Measurements from ENCODE around the gene LEFTY1. TPM values are rescaled to one million over a fixed set of nuclear protein-coding genes. Genes with fewer than 3 reads are reported as not detected.
A peak's percentile ranks its signal among the peaks of the same experiment; 100 is the strongest.

LEFTY1 gene
- total RNA-seq, 1 donor from 2014 or later = not detected

GRCh38 chr1:225852413-225853124 lies 36.4 kb downstream of the LEFTY1 start:
- Histone ChIP-seq H3K9me3 (no peaks in the 10 kb centered on the region), H3K27me3 (ENCODE audit: low read depth) (no peaks in the 10 kb centered on the region), H3K36me3 (peaks cover 95% of the 10 kb centered on the region), H3K4me1 (peaks cover 36% of the 10 kb centered on the region), H3K4me3 (no peak overlapping the region), H3K27ac (no peak overlapping the region)
- TF ChIP-seq, protein P1, sequence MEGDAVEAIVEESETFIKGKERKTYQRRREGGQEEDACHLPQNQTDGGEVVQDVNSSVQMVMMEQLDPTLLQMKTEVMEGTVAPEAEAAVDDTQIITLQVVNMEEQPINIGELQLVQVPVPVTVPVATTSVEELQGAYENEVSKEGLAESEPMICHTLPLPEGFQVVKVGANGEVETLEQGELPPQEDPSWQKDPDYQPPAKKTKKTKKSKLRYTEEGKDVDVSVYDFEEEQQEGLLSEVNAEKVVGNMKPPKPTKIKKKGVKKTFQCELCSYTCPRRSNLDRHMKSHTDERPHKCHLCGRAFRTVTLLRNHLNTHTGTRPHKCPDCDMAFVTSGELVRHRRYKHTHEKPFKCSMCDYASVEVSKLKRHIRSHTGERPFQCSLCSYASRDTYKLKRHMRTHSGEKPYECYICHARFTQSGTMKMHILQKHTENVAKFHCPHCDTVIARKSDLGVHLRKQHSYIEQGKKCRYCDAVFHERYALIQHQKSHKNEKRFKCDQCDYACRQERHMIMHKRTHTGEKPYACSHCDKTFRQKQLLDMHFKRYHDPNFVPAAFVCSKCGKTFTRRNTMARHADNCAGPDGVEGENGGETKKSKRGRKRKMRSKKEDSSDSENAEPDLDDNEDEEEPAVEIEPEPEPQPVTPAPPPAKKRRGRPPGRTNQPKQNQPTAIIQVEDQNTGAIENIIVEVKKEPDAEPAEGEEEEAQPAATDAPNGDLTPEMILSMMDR (IDR thresholded peaks at IDR 0.05) = no peak
- intact Hi-C loops (cut with DNase I) = no loop called here
- ATAC-seq = no peak
- no peak for DNase-seq

DNA sequence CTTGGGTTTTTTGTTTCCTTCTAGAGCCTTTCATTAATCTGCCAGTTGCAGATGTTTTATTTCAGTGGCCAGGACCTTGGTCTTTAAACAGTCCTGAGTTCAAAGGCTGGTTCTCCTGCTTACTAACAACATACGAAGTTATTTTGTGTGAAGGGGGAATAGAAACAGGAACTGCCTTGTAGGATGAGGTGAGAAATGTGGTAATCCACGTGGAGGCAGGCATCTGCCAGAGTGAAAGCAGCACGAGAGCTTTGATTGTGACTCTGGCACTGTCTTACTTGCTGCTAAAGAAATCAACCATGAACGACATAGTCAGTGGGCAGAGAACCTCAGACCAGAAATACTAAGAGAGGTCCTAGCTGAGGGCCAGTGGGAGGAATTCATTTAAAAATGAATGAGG lies 37.1 kb downstream of the LEFTY1 start:
- peaks cover 97% of the 10 kb centered on the region for H3K36me3 ChIP-seq
- TF ChIP-seq, protein P1 (IDR thresholded peaks at IDR 0.05) = no peak
- H3K4me3 ChIP-seq = no peak overlapping the region
- peaks cover 36% of the 10 kb centered on the region for H3K4me1 ChIP-seq
- no peak overlapping the region for H3K27ac ChIP-seq
- DNase-seq (no peak), ATAC-seq (peak; percentile 4 to 26)
- intact Hi-C loops (cut with DNase I) = no loop called here
- H3K27me3 ChIP-seq (ENCODE audit: low read depth) = no peaks in the 10 kb centered on the region
- no peaks in the 10 kb centered on the region for H3K9me3 ChIP-seq

- TF ChIP-seq, protein P1 (IDR thresholded peaks at IDR 0.05) = no peak
- Histone ChIP-seq H3K4me3 (no peak overlapping the region), H3K9me3 (no peaks in the 10 kb centered on the region), H3K36me3 (peaks cover 99% of the 10 kb centered on the region), H3K27me3 (ENCODE audit: low read depth) (no peaks in the 10 kb centered on the region), H3K4me1 (peaks cover 26% of the 10 kb centered on the region), H3K27ac (no peak overlapping the region)
- DNase-seq (no peak), ATAC-seq (no peak)
- intact Hi-C loops (cut with DNase I) = no loop called here
Measured at GRCh38 chr1:225850370-225850769, 38.6 kb downstream of the LEFTY1 start.

DNA sequence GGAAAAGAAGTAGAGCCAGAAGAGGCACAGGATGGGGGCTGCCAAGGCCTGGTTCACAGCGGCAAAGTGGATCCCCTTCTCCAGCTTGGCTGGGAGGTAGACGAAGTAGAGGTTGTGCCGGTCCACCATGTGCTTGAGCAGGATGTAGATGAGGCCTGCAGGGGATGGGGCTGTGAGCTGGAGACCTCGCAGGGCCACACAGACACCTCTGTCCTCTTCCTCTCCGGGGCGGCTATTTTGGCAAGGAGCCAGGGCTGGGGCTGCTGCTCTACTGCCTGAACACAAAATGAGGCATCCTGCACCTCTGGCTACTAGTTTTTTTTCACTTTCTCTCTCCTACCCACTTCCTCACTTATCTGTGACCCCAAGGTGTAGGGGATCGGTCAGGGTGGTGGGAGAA lies 39.0 kb downstream of the LEFTY1 start:
- ATAC-seq = no peak
- peaks cover 25% of the 10 kb centered on the region for H3K4me1 ChIP-seq
- H3K4me3 ChIP-seq = no peak overlapping the region
- H3K27me3 ChIP-seq (ENCODE audit: low read depth) = no peaks in the 10 kb centered on the region
- no peaks in the 10 kb centered on the region for H3K9me3 ChIP-seq
- H3K36me3 ChIP-seq = peaks cover 99% of the 10 kb centered on the region
- H3K27ac ChIP-seq = peak overlapping the region; percentile 31
- no peak for DNase-seq
- intact Hi-C loops (cut with DNase I) = no loop called here
- TF ChIP-seq, protein P1 (IDR thresholded peaks at IDR 0.05) = no peak

- Histone ChIP-seq H3K9me3 (no peaks in the 10 kb centered on the region), H3K27me3 (ENCODE audit: low read depth) (no peaks in the 10 kb centered on the region), H3K4me1 (peaks cover 25% of the 10 kb centered on the region), H3K36me3 (peaks cover 99% of the 10 kb centered on the region), H3K4me3 (no peak overlapping the region), H3K27ac (no peak overlapping the region)
- DNase-seq = no peak
- TF ChIP-seq, protein P1 (IDR thresholded peaks at IDR 0.05) = no peak
- intact Hi-C loops (cut with DNase I) = no loop called here
- ATAC-seq = no peak
Measured at GRCh38 chr1:225848030-225848955, 40.7 kb downstream of the LEFTY1 start.

Measured in lower lobe of right lung (tissue), 2 donors.